GM12878 (cell line): Measurements from ENCODE around the gene COMMD7. TPM values are rescaled to one million over a fixed set of nuclear protein-coding genes. Genes with fewer than 3 reads are reported as not detected.

Experiments used
- ATAC-seq: fragments of 200-7000 bp; cut with Tn5 transposase; 3 replicates; pipeline ENCODE4 v1.9.1; 2020; ENCODE audit warnings: mild to moderate bottlenecking, moderate library complexity
- BruUV-seq: library from RNA; stranded (reverse); fragments of 400-500 nt; replicated peaks from 2 replicates; lab custom pipeline; 2021; lab: Mats Ljungman, UMichigan
- CTCF ChIA-PET: fragments of 300-600 bp; sonication (Branson Sonifier 250); formaldehyde crosslinking; extraction: SDS; loops from one replicate; lab custom pipeline; 2021; ENCODE audit warnings: inconsistent platforms; lab: Yijun Ruan, JAX
- POLR2A ChIA-PET: fragments of 350-600 bp; formaldehyde crosslinking; extraction: SDS; loops from one replicate; lab custom pipeline; 2021; ENCODE audit warnings: inconsistent platforms; lab: Charles Lee
- RAD21 ChIA-PET: fragments of 300-600 bp; sonication (Branson Sonifier 250); formaldehyde crosslinking; loops from one replicate; lab custom pipeline; 2023; ENCODE audit warnings: antibody characterized with exemption; ENCODE audit not compliant: unreplicated experiment; lab: Charles Lee
- SMC1A ChIA-PET: fragments of 300-600 bp; sonication (Branson Sonifier 250); formaldehyde crosslinking; loops from one replicate; lab custom pipeline; 2023; ENCODE audit not compliant: unreplicated experiment, uncharacterized antibody; lab: Charles Lee
- DNase-seq: peaks from one replicate; pipeline ENCODE4 v3.0.0-alpha.2; 2011; ENCODE audit warnings: low read depth, low spot score
- FAIRE-seq: peaks from 3 replicates; lab custom pipeline; 2011; peaks lifted over from hg19 to GRCh38; lab: Jason Lieb, UNC
- H2AFZ ChIP-seq: 2 replicates; pipeline ENCODE4 v1.6.0; 2011; ENCODE audit warnings: low read depth, low read length, control low read depth; ENCODE audit not compliant: control insufficient read depth
- H3K27ac ChIP-seq: 2 replicates; pipeline ENCODE4 v1.5.1; 2011; ENCODE audit warnings: control low read depth; ENCODE audit not compliant: control insufficient read depth, insufficient read depth
- H3K27me3 ChIP-seq, 2 experiments: replicated peaks in 1 of 2; 2 replicates each; pipeline versions ENCODE4 v1.6.0 to v1.6.1; 2011; ENCODE audit warnings: low read length in 1 of 2; ENCODE audit not compliant: control insufficient read depth in 2 of 2, insufficient read depth in 2 of 2
- H3K36me3 ChIP-seq, 2 experiments: 2 replicates each; pipeline ENCODE4 v1.5.1; 2011; ENCODE audit warnings: low read length in 1 of 2; ENCODE audit not compliant: control insufficient read depth in 2 of 2, insufficient read depth in 2 of 2
- H3K4me1 ChIP-seq: 2 replicates; pipeline ENCODE4 v1.6.1; 2011; ENCODE audit warnings: mild to moderate bottlenecking, low read length, moderate library complexity, mixed read lengths; ENCODE audit not compliant: control insufficient read depth, insufficient read depth
- H3K4me2 ChIP-seq: 2 replicates; pipeline ENCODE4 v1.6.0; 2011; ENCODE audit warnings: control low read depth; ENCODE audit not compliant: control insufficient read depth, insufficient read depth
- H3K4me3 ChIP-seq: fragments of 200-600 bp; sonication (generic); 2 replicates; pipeline ENCODE4 v1.5.1; 2016
- H3K79me2 ChIP-seq: 2 replicates; pipeline ENCODE4 v1.6.0; 2011; ENCODE audit warnings: low read length; ENCODE audit not compliant: control insufficient read depth, insufficient read depth
- H3K9ac ChIP-seq: 2 replicates; pipeline ENCODE4 v1.8.0; 2011; ENCODE audit warnings: low read length, control low read depth, mixed read lengths; ENCODE audit not compliant: control insufficient read depth, insufficient read depth
- H3K9me3 ChIP-seq: replicated peaks from 3 replicates; pipeline ENCODE4 v1.5.1; 2011; ENCODE audit warnings: mild to moderate bottlenecking, low read length; ENCODE audit not compliant: control insufficient read depth, insufficient read depth
- H4K20me1 ChIP-seq: 2 replicates; pipeline ENCODE4 v1.6.0; 2011; ENCODE audit not compliant: control insufficient read depth, insufficient read depth
- ESRRA ChIP-seq: IDR thresholded peaks from 2 replicates; pipeline ENCODE4 v1.6.1; 2012; ENCODE audit warnings: mild to moderate bottlenecking, low read length, improper control_type of control experiment
- KDM1A ChIP-seq: fragments of 200-600 bp; sonication (generic); IDR thresholded peaks from 2 replicates; pipeline ENCODE4 v1.6.1; 2016; ENCODE audit warnings: borderline replicate concordance
- KLF5 ChIP-seq: fragments of 450-650 bp; IDR thresholded peaks from 2 replicates; pipeline ENCODE4 v1.6.1; 2014; ENCODE audit warnings: mild to moderate bottlenecking; ENCODE audit not compliant: partially characterized antibody
- NKRF ChIP-seq: fragments of 450-650 bp; conservative IDR thresholded peaks from 2 replicates; pipeline ENCODE4 v1.6.1; 2017; ENCODE audit warnings: mild to moderate bottlenecking, moderate library complexity
- PAX8 ChIP-seq: fragments of 450-650 bp; IDR thresholded peaks from 2 replicates; pipeline ENCODE4 v1.6.1; 2017; ENCODE audit warnings: mild to moderate bottlenecking, moderate library complexity
- SRF ChIP-seq, 2 experiments: IDR thresholded peaks; 2 replicates each; pipeline ENCODE4 v1.6.1; 2011; ENCODE audit warnings: low read depth in 2 of 2, low read length in 2 of 2, mild to moderate bottlenecking in 1 of 2, moderate library complexity in 1 of 2
- SUPT20H ChIP-seq: IDR thresholded peaks from 2 replicates; pipeline ENCODE4 v1.6.1; 2011; ENCODE audit warnings: low read depth, mild to moderate bottlenecking, low read length, moderate library complexity, borderline replicate concordance; ENCODE audit not compliant: control insufficient read depth
- TCF3 ChIP-seq: IDR thresholded peaks from 2 replicates; pipeline ENCODE4 v1.6.1; 2012; ENCODE audit warnings: low read depth, mild to moderate bottlenecking, low read length, borderline replicate concordance; ENCODE audit not compliant: insufficient read depth
- WGBS: methylation state at CpG from one replicate; pipeline ENCODE4 v1.1.6; 2016; ENCODE audit warnings: low lambda C conversion rate; ENCODE audit not compliant: insufficient replicate concordance, insufficient coverage; ENCODE audit errors: missing lambda C conversion rate; 5-methylcytosine and 5-hydroxymethylcytosine counted together
- in situ Hi-C: fragments of 300-500 bp; cut with MboI; formaldehyde crosslinking; loops from 9 replicates; pipeline ENCODE4 v1.14.3; 2018; ENCODE audit warnings: mixed read lengths
- intact Hi-C: fragments of 100-400 bp; cut with micrococcal nuclease; formaldehyde crosslinking; loops from one replicate; pipeline ENCODE4 v1.14.2; 2022; ENCODE audit not compliant: unreplicated experiment
- polyA plus RNA-seq, 11 experiments: library from polyadenylated mRNA; depleted of rRNA in 4 of 11; unstranded in 6 of 11; stranded (reverse) in 5 of 11; fragments of >200 nt; fragmentation: Nextera tagmentation in 4 of 11; fragmentation: Illumina TruSeq in 1 of 11; extraction: Ambion mirVana in 4 of 11; extraction: Trizol in 1 of 11; gene quantifications; 1 replicate in 1 of 11; 2 replicates in 10 of 11; pipeline versions ENCODE4 v1.2.1 to v1.2.3, GENCODE V29; 2011 to 2016; ENCODE audit warnings: inconsistent platforms in 2 of 11, missing spikeins in 2 of 11, low read depth in 1 of 11
- total RNA-seq, 4 experiments: library from RNA; depleted of rRNA in 3 of 4; stranded (reverse); fragments of >200 nt in 3 of 4; fragmentation: Illumina TruSeq in 1 of 4; extraction: Trizol in 1 of 4; gene quantifications; 2 replicates each; pipeline versions ENCODE4 v1.2.1 to v1.2.3, GENCODE V29; 2013 to 2021
- TF ChIP-seq, protein P1 (sequence below): fragments of 450-650 bp; IDR thresholded peaks from 2 replicates; pipeline ENCODE4 v1.6.1; 2017; ENCODE audit warnings: mild to moderate bottlenecking, low read depth, inconsistent platforms; ENCODE audit not compliant: poor library complexity, severe bottlenecking
- TF ChIP-seq, protein P2 (sequence below): fragments of 450-650 bp; IDR thresholded peaks from 2 replicates; pipeline ENCODE4 v1.6.1; 2018; ENCODE audit warnings: borderline replicate concordance, mild to moderate bottlenecking; ENCODE audit not compliant: partially characterized antibody
- TF ChIP-seq, protein P3 (sequence below), 3 experiments: IDR thresholded peaks in 2 of 3; conservative IDR thresholded peaks in 1 of 3; 2 replicates each; pipeline ENCODE4 v1.5.1; 2011; ENCODE audit warnings: low read depth in 3 of 3, low read length in 3 of 3, mild to moderate bottlenecking in 3 of 3, control low read depth in 2 of 3, moderate library complexity in 2 of 3, inconsistent platforms in 1 of 3, mixed read lengths in 1 of 3; ENCODE audit not compliant: control insufficient read depth in 2 of 3, insufficient read depth in 1 of 3; ENCODE audit errors: extremely low read depth in 1 of 3

COMMD7 gene
- total and polyA plus RNA-seq, 10 of the 15 experiments (the other 5 are each of a cell fraction or from before 2014, with no cell fraction given): 9.1 to 61.0 (median 27.7) TPM

DNA sequence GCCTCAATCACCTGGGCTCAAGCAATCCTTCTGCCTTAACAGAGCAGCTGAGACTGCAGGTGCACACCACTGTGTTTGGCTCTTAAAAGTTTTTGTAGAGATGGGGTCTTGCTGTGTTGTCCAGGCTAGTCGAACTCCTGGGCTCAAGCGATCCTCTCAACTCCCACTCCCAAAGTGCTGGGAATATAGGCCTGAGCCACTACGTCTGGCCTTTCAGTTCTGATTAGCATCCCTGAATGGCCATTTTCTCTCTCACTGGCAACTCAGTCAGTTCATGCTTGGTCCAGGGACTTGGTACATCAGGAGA, 47.4 kb upstream of the COMMD7 start:
- TF ChIP-seq, protein P1, sequence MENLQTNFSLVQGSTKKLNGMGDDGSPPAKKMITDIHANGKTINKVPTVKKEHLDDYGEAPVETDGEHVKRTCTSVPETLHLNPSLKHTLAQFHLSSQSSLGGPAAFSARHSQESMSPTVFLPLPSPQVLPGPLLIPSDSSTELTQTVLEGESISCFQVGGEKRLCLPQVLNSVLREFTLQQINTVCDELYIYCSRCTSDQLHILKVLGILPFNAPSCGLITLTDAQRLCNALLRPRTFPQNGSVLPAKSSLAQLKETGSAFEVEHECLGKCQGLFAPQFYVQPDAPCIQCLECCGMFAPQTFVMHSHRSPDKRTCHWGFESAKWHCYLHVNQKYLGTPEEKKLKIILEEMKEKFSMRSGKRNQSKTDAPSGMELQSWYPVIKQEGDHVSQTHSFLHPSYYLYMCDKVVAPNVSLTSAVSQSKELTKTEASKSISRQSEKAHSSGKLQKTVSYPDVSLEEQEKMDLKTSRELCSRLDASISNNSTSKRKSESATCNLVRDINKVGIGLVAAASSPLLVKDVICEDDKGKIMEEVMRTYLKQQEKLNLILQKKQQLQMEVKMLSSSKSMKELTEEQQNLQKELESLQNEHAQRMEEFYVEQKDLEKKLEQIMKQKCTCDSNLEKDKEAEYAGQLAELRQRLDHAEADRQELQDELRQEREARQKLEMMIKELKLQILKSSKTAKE: no peak
- TF ChIP-seq NKRF (no peak), ESRRA (no peak), TCF3 (no peak), SUPT20H (no peak), KLF5 (no peak), SRF (IDR thresholded peaks at IDR 0.05; ENCODE audit: low read depth in 2 of 2, low read length in 2 of 2) (no peak), KDM1A (no peak), PAX8 (no peak)
- TF ChIP-seq, protein P2, sequence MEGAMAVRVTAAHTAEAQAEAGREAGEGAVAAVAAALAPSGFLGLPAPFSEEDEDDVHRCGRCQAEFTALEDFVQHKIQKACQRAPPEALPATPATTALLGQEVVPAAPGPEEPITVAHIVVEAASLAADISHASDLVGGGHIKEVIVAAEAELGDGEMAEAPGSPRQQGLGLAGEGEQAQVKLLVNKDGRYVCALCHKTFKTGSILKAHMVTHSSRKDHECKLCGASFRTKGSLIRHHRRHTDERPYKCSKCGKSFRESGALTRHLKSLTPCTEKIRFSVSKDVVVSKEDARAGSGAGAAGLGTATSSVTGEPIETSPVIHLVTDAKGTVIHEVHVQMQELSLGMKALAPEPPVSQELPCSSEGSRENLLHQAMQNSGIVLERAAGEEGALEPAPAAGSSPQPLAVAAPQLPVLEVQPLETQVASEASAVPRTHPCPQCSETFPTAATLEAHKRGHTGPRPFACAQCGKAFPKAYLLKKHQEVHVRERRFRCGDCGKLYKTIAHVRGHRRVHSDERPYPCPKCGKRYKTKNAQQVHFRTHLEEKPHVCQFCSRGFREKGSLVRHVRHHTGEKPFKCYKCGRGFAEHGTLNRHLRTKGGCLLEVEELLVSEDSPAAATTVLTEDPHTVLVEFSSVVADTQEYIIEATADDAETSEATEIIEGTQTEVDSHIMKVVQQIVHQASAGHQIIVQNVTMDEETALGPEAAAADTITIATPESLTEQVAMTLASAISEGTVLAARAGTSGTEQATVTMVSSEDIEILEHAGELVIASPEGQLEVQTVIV: no peak
- TF ChIP-seq, protein P3, sequence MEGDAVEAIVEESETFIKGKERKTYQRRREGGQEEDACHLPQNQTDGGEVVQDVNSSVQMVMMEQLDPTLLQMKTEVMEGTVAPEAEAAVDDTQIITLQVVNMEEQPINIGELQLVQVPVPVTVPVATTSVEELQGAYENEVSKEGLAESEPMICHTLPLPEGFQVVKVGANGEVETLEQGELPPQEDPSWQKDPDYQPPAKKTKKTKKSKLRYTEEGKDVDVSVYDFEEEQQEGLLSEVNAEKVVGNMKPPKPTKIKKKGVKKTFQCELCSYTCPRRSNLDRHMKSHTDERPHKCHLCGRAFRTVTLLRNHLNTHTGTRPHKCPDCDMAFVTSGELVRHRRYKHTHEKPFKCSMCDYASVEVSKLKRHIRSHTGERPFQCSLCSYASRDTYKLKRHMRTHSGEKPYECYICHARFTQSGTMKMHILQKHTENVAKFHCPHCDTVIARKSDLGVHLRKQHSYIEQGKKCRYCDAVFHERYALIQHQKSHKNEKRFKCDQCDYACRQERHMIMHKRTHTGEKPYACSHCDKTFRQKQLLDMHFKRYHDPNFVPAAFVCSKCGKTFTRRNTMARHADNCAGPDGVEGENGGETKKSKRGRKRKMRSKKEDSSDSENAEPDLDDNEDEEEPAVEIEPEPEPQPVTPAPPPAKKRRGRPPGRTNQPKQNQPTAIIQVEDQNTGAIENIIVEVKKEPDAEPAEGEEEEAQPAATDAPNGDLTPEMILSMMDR (IDR thresholded peaks at IDR 0.05 in 2 of 3, conservative IDR thresholded peaks at IDR 0.05 in 1 of 3; ENCODE audit: control insufficient read depth in 2 of 3, extremely low read depth in 1 of 3, insufficient read depth in 1 of 3, low read depth in 3 of 3, low read length in 3 of 3): no peak
- H3K4me2 ChIP-seq: no peak overlapping the region
- H3K27me3 ChIP-seq: no peaks in the 10 kb centered on the region
- H3K4me1 ChIP-seq: peaks cover 24% of the 10 kb centered on the region
- SMC1A ChIA-PET: interaction anchor here (0.9 to 2.3 kb wide), 8 partner anchors 8 to 306 kb away, joined by 3 to 17 read pairs (median 4); no protein-coding TSS in a partner anchor
- FAIRE-seq (no peak), ATAC-seq (no peak), DNase-seq (no peak)
- 70% methylated on average over 3 of the region's 3 CpGs for WGBS
- H3K27ac ChIP-seq: no peak overlapping the region
- no peak overlapping the region for H3K4me3 ChIP-seq
- no TSS peak for BruUV-seq
- H2AFZ ChIP-seq: no peak overlapping the region
- no peaks in the 10 kb centered on the region for H3K79me2 ChIP-seq
- RAD21 ChIA-PET: interaction anchor here (1.0 to 3.5 kb wide), 13 partner anchors 30 to 305 kb away, joined by 3 to 18 read pairs (median 4); partner anchors contain the start of genes C20orf203 and MAPRE1
- intact Hi-C loops: loop anchor here (1.0 to 5.0 kb wide), 5 partner anchors 42 to 502 kb away; no protein-coding TSS in a partner anchor
- no peaks in the 10 kb centered on the region for H4K20me1 ChIP-seq
- in situ Hi-C loops: no loop called here
- POLR2A ChIA-PET: no interaction called here
- no peaks in the 10 kb centered on the region for H3K9me3 ChIP-seq
- CTCF ChIA-PET: interaction anchor here (0.6 to 5.7 kb wide), 25 partner anchors 8 to 502 kb away, joined by 3 to 49 read pairs (median 7); partner anchors contain the start of genes C20orf203, MAPRE1 and SUN5
- H3K9ac ChIP-seq: no peak overlapping the region
- H3K36me3 ChIP-seq: no peaks in the 10 kb centered on the region
